HCT116 (cell line): ENCODE results near the gene EVI5. TPM values are rescaled to one million over a fixed set of nuclear protein-coding genes. Genes with fewer than 3 reads are reported as not detected.

Experiments
- ATAC-seq: fragments of 200-7000 bp; cut with Tn5 transposase; 2 replicates; pipeline ENCODE4 v1.9.1; 2020; ENCODE audit warnings: mild to moderate bottlenecking, moderate library complexity
- BruUV-seq: library from RNA; stranded (reverse); fragments of 400-500 nt; replicated peaks from 2 replicates; lab custom pipeline; 2021; lab: Mats Ljungman, UMichigan
- CTCF ChIA-PET: fragments of 300-600 bp; sonication (Branson Sonifier 250); formaldehyde crosslinking; loops from one replicate; lab custom pipeline; 2021; ENCODE audit warnings: antibody characterized with exemption; lab: Charles Lee
- POLR2A ChIA-PET: fragments of 300-600, 350-600 bp; sonication (Branson Sonifier 250); formaldehyde crosslinking; loops from one replicate; lab custom pipeline; 2021; ENCODE audit warnings: antibody characterized with exemption; lab: Charles Lee
- RAD21 ChIA-PET, 2 experiments: fragments of 300-600 bp; sonication (Branson Sonifier 250); formaldehyde crosslinking; loops; one replicate each; lab custom pipeline; 2023; ENCODE audit warnings: low total read pairs in 2 of 2; ENCODE audit not compliant: uncharacterized antibody in 2 of 2, unreplicated experiment in 2 of 2, low non-redundant PET in 1 of 2; lab: Charles Lee
- DNase-seq: peaks from one replicate; pipeline ENCODE4 v3.0.0-alpha.2; 2010; ENCODE audit warnings: low read depth, low spot score
- H2AFZ ChIP-seq: fragments of 200-600 bp; shearing (Covaris generic), sonication (generic); 2 replicates; pipeline ENCODE4 v1.6.1; 2017; ENCODE audit warnings: low read depth, mixed run types, mixed read lengths, antibody characterized with exemption, low read length; ENCODE audit not compliant: poor library complexity, severe bottlenecking
- H3K27ac ChIP-seq: 2 replicates; pipeline ENCODE4 v1.5.1; 2012; ENCODE audit warnings: low read depth, low read length
- H3K27me3 ChIP-seq: fragments of 200-600 bp; sonication (generic); 2 replicates; pipeline ENCODE4 v1.6.1; 2016; ENCODE audit warnings: mixed run types, low read length, mixed read lengths; ENCODE audit not compliant: insufficient read depth
- H3K36me3 ChIP-seq, 2 experiments: fragments of 200-500 bp in 1 of 2; fragments of 200-600 bp in 1 of 2; sonication (Bioruptor generic) in 1 of 2; sonication (generic) in 1 of 2; 2 replicates each; pipeline versions ENCODE4 v1.5.1 to v1.6.1; 2014 to 2016; ENCODE audit warnings: low read length in 2 of 2, inconsistent platforms in 1 of 2, mixed read lengths in 1 of 2, mixed run types in 1 of 2; ENCODE audit not compliant: insufficient read depth in 2 of 2, control insufficient read depth in 1 of 2
- H3K4me1 ChIP-seq, 2 experiments: fragments of 200-600 bp in 1 of 2; sonication (generic) in 1 of 2; 2 replicates each; pipeline versions ENCODE4 v1.5.1 to v1.6.1; 2012 to 2017; ENCODE audit warnings: low read length in 2 of 2, inconsistent platforms in 1 of 2, mild to moderate bottlenecking in 1 of 2, mixed read lengths in 1 of 2, mixed run types in 1 of 2, moderate library complexity in 1 of 2; ENCODE audit not compliant: insufficient read depth in 2 of 2, control insufficient read depth in 1 of 2
- H3K4me2 ChIP-seq: fragments of 200-600 bp; sonication (generic); 2 replicates; pipeline ENCODE4 v1.6.1; 2017; ENCODE audit warnings: mixed run types, low read length, mixed read lengths
- H3K4me3 ChIP-seq, 2 experiments: fragments of 200-600 bp in 1 of 2; sonication (generic) in 1 of 2; replicated peaks in 1 of 2; 2 replicates each; pipeline ENCODE4 v1.5.1; 2011 to 2016; ENCODE audit warnings: low read length in 2 of 2, control low read depth in 1 of 2, low read depth in 1 of 2, mild to moderate bottlenecking in 1 of 2, mixed read lengths in 1 of 2, mixed run types in 1 of 2
- H3K79me2 ChIP-seq: fragments of 200-600 bp; sonication (generic); 2 replicates; pipeline ENCODE4 v1.6.1; 2017; ENCODE audit warnings: mild to moderate bottlenecking, mixed run types, low read length, moderate library complexity, mixed read lengths; ENCODE audit not compliant: insufficient read depth
- H3K9ac ChIP-seq: fragments of 200-600 bp; sonication (generic); 2 replicates; pipeline ENCODE4 v1.6.1; 2016; ENCODE audit warnings: low read length, mixed read lengths
- H3K9me2 ChIP-seq: fragments of 200-600 bp; sonication (generic), shearing (Covaris generic); 2 replicates; pipeline ENCODE4 v1.6.1; 2017; ENCODE audit warnings: mixed run types, mild to moderate bottlenecking, moderate library complexity; ENCODE audit not compliant: insufficient read depth
- H3K9me3 ChIP-seq, 2 experiments: fragments of 200-500 bp in 1 of 2; fragments of 200-600 bp in 1 of 2; sonication (Bioruptor generic) in 1 of 2; sonication (generic) in 1 of 2; 2 replicates each; pipeline ENCODE4 v1.6.1; 2014 to 2017; ENCODE audit warnings: low read length in 2 of 2, mixed read lengths in 2 of 2, inconsistent platforms in 1 of 2, low read depth in 1 of 2, mild to moderate bottlenecking in 1 of 2, mixed run types in 1 of 2, moderate library complexity in 1 of 2; ENCODE audit not compliant: control insufficient read depth in 1 of 2, insufficient read depth in 1 of 2
- H4K20me1 ChIP-seq: fragments of 200-600 bp; sonication (generic), shearing (Covaris generic); 2 replicates; pipeline ENCODE4 v1.6.1; 2017; ENCODE audit warnings: mixed run types, mild to moderate bottlenecking, moderate library complexity; ENCODE audit not compliant: insufficient read depth
- ATF3 ChIP-seq: IDR thresholded peaks from 2 replicates; pipeline ENCODE4 v1.6.1; 2012
- CBX3 ChIP-seq: IDR thresholded peaks from 2 replicates; pipeline ENCODE4 v1.6.1; 2012; ENCODE audit warnings: low read depth
- CEBPB ChIP-seq: IDR thresholded peaks from 2 replicates; pipeline ENCODE4 v1.6.1; 2012; ENCODE audit warnings: low read depth
- EGR1 ChIP-seq: IDR thresholded peaks from 2 replicates; pipeline ENCODE4 v1.6.1; 2012; ENCODE audit warnings: low read depth
- ELF1 ChIP-seq: IDR thresholded peaks from 2 replicates; pipeline ENCODE4 v1.6.1; 2012; ENCODE audit warnings: low read depth, borderline replicate concordance
- EZH2 ChIP-seq: fragments of 200-600 bp; sonication (generic); IDR thresholded peaks from 2 replicates; pipeline ENCODE4 v1.6.1; 2017; ENCODE audit warnings: antibody characterized with exemption, mixed run types
- JUND ChIP-seq: IDR thresholded peaks from 2 replicates; pipeline ENCODE4 v1.6.1; 2012
- MAX ChIP-seq: IDR thresholded peaks from 2 replicates; pipeline ENCODE4 v1.6.1; 2012
- POLR2A ChIP-seq: IDR thresholded peaks from 2 replicates; pipeline ENCODE4 v1.7.0; 2011; ENCODE audit warnings: borderline replicate concordance; ENCODE audit not compliant: insufficient read depth, insufficient read length; ENCODE audit errors: extremely low read depth
- POLR2AphosphoS5 ChIP-seq: IDR thresholded peaks from 2 replicates; pipeline ENCODE4 v1.6.1; 2011; ENCODE audit warnings: mild to moderate bottlenecking, low read depth, low read length, moderate library complexity
- RAD21 ChIP-seq: IDR thresholded peaks from 2 replicates; pipeline ENCODE4 v1.6.1; 2012; ENCODE audit warnings: low read depth, mild to moderate bottlenecking
- SIN3A ChIP-seq: IDR thresholded peaks from 2 replicates; pipeline ENCODE4 v1.6.1; 2012; ENCODE audit warnings: low read depth
- SRF ChIP-seq: IDR thresholded peaks from 2 replicates; pipeline ENCODE4 v1.6.1; 2012; ENCODE audit warnings: low read depth
- TCF7L2 ChIP-seq: IDR thresholded peaks from 2 replicates; pipeline ENCODE4 v1.7.0; 2011; ENCODE audit warnings: borderline replicate concordance, inconsistent platforms; ENCODE audit not compliant: insufficient read depth, insufficient read length; ENCODE audit errors: extremely low read depth
- YY1 ChIP-seq: IDR thresholded peaks from 2 replicates; pipeline ENCODE4 v1.6.1; 2011; ENCODE audit warnings: low read length, low read depth, moderate library complexity, mild to moderate bottlenecking; ENCODE audit not compliant: insufficient replicate concordance; ENCODE audit errors: extremely low read depth
- ZBTB33 ChIP-seq: IDR thresholded peaks from 2 replicates; pipeline ENCODE4 v1.6.1; 2011; ENCODE audit warnings: mild to moderate bottlenecking, low read length, moderate library complexity; ENCODE audit not compliant: insufficient replicate concordance; ENCODE audit errors: extremely low read depth
- ZFX ChIP-seq: fragments of 450-650 bp; IDR thresholded peaks from 2 replicates; pipeline ENCODE4 v1.6.1; 2017
- ZNF274 ChIP-seq: fragments of 200-500 bp; sonication (Bioruptor generic); IDR thresholded peaks from 2 replicates; pipeline ENCODE4 v1.6.1; 2014; ENCODE audit warnings: mild to moderate bottlenecking, low read depth, low read length, inconsistent platforms
- intact Hi-C: fragments of 100-400 bp; cut with micrococcal nuclease; formaldehyde crosslinking; loops from 2 replicates; pipeline ENCODE4 v1.10.0; 2022
- total RNA-seq: library from RNA; stranded (reverse); gene quantifications from one replicate; pipeline ENCODE4 v1.2.1, GENCODE V29; 2021; ENCODE audit not compliant: unreplicated experiment

Gene EVI5
- total RNA-seq, 1 experiment from 2014 or later: 21.8 TPM

- Histone ChIP-seq H3K9me2 (no peaks in the 10 kb centered on the region), H3K27me3 (no peaks in the 10 kb centered on the region), H3K79me2 (no peaks in the 10 kb centered on the region), H2AFZ (no peak overlapping the region), H3K36me3 (no peaks in the 10 kb centered on the region), H3K9me3 (no peaks in the 10 kb centered on the region), H3K4me3 (no peak overlapping the region), H4K20me1 (no peaks in the 10 kb centered on the region), H3K27ac (no peak overlapping the region), H3K4me1 (no peaks in the 10 kb centered on the region), H3K9ac (no peak overlapping the region), H3K4me2 (no peak overlapping the region)
- ChIA-PET POLR2A (no interaction called here), CTCF (no interaction called here), RAD21 (no interaction called here)
- no TSS peak for BruUV-seq
- intact Hi-C loops: no loop called here
- no peak for ATAC-seq
- DNase-seq: no peak
- no peak for TF ChIP-seq SIN3A
- TF ChIP-seq ELF1: no peak
- no peak for TF ChIP-seq RAD21
- no peak for TF ChIP-seq CBX3
- no peak for TF ChIP-seq EGR1
- TF ChIP-seq TCF7L2: no peak
- no peak for TF ChIP-seq MAX
- TF ChIP-seq JUND: no peak
- no peak for TF ChIP-seq ZNF274
- TF ChIP-seq POLR2AphosphoS5: no peak
- TF ChIP-seq EZH2: no peak
- TF ChIP-seq ZFX: no peak
- no peak for TF ChIP-seq POLR2A
- TF ChIP-seq ZBTB33: no peak
- no peak for TF ChIP-seq CEBPB
- no peak for TF ChIP-seq YY1
- TF ChIP-seq ATF3: no peak
- no peak for TF ChIP-seq SRF
These were observed 230.7 kb downstream of the EVI5 start for GRCh38 chr1:92554216-92554615.
